Measurements from ENCODE around the gene MASP1.

Gene MASP1

DNA sequence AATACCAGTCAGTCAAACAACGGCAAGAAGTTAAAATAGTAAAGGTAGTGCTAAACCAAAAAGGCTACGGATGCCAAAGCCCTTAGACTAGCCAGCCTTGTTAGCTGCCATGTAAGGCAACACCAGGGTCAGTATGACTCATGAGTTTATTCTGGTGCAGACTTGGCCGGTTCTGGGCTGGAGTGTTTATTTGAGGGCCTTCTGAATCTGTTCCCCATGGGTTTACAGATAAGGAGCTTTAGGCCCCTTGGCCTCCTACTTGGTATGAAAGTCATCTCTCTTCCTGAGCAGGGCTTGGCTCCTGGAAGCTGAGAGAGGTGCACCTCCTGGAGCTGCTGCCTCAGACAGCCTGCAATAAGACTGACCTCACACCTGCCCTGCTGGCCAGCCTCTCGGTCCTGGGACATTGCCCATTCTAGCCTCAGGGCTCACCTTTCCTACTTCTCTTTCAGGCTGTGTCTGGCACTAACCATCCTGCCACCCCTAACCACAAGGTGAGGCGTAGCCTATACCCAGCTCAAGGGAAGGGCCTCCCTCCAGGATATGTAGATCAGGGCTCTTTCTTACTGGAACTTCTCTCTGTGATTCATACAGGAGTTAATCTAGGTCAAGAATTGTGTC is 104.6 kb downstream of the MASP1 start:
- DNase-seq (ENCODE audit: low read depth): peak; percentile 23
- H3K4me3 ChIP-seq (ENCODE audit: low read depth, low read length): no peak overlapping the region
- TF ChIP-seq, protein P1, sequence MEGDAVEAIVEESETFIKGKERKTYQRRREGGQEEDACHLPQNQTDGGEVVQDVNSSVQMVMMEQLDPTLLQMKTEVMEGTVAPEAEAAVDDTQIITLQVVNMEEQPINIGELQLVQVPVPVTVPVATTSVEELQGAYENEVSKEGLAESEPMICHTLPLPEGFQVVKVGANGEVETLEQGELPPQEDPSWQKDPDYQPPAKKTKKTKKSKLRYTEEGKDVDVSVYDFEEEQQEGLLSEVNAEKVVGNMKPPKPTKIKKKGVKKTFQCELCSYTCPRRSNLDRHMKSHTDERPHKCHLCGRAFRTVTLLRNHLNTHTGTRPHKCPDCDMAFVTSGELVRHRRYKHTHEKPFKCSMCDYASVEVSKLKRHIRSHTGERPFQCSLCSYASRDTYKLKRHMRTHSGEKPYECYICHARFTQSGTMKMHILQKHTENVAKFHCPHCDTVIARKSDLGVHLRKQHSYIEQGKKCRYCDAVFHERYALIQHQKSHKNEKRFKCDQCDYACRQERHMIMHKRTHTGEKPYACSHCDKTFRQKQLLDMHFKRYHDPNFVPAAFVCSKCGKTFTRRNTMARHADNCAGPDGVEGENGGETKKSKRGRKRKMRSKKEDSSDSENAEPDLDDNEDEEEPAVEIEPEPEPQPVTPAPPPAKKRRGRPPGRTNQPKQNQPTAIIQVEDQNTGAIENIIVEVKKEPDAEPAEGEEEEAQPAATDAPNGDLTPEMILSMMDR (IDR thresholded peaks at IDR 0.05; ENCODE audit: insufficient read depth, low read depth, low read length, missing control alignments): no peak

DNA sequence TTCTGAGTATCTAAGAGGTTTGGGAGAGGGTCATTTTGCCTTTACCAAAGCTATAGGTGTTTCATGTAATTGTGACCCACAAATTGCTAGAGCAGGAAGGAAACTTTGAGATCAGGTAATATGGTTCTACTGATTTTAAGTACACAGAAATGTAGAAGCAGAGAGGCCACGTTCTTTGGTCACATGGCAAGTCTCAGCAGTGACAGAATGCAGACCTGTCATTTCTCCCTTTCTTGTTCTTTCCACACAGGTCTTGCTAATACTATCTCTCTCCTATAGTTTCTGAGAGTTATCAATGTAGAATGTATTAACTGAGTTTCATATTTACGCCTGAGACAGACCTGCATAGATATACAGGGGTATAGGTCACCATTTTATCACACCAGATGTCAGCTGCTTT is 105.2 kb downstream of the MASP1 start:
- TF ChIP-seq, protein P1 (IDR thresholded peaks at IDR 0.05; ENCODE audit: insufficient read depth, low read depth, low read length, missing control alignments): no peak

DNA sequence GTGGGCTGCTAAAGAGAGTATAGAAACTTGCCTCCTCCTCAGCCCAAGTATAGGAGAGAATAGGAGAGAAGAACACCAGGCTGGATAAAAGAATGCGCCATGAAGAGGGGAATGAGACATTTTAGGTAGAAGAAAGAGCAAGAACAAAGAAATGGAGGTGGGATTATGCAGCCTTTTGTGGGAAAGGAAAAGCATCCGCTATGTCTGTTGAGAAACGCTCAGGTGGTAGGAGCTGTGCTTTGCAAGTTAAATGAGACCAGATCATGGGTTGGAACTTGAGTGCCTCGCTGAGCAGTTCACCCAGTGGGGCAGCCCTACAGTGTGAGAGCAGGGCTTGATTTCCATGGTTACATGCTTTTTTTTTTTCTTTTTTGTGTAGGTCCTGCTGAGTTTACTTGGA is 105.8 kb downstream of the MASP1 start:
- no peak for DNase-seq (ENCODE audit: low read depth)
- TF ChIP-seq, protein P1 (IDR thresholded peaks at IDR 0.05; ENCODE audit: insufficient read depth, low read depth, low read length, missing control alignments): no peak
- no peak overlapping the region for H3K4me3 ChIP-seq (ENCODE audit: low read depth, low read length)

More for the DNA sequence above, 105.2 kb downstream of the MASP1 start:
- no peak for DNase-seq (ENCODE audit: low read depth)
- no peak overlapping the region for H3K4me3 ChIP-seq (ENCODE audit: low read depth, low read length)

All from GM12865 (cell line).